Placental pericyte (primary cell): ENCODE data around the gene ZNF777. TPM values are rescaled to one million over a fixed set of nuclear protein-coding genes. Genes with fewer than 3 reads are reported as not detected.

Source experiments
- total RNA-seq: library from RNA; depleted of rRNA; stranded (reverse); fragments of >200 nt; gene quantifications from 2 replicates; pipeline ENCODE4 v1.2.3, GENCODE V29; 2012

Gene ZNF777
- 12.6 and 13.1 TPM in 2 replicates for total RNA-seq

DNA sequence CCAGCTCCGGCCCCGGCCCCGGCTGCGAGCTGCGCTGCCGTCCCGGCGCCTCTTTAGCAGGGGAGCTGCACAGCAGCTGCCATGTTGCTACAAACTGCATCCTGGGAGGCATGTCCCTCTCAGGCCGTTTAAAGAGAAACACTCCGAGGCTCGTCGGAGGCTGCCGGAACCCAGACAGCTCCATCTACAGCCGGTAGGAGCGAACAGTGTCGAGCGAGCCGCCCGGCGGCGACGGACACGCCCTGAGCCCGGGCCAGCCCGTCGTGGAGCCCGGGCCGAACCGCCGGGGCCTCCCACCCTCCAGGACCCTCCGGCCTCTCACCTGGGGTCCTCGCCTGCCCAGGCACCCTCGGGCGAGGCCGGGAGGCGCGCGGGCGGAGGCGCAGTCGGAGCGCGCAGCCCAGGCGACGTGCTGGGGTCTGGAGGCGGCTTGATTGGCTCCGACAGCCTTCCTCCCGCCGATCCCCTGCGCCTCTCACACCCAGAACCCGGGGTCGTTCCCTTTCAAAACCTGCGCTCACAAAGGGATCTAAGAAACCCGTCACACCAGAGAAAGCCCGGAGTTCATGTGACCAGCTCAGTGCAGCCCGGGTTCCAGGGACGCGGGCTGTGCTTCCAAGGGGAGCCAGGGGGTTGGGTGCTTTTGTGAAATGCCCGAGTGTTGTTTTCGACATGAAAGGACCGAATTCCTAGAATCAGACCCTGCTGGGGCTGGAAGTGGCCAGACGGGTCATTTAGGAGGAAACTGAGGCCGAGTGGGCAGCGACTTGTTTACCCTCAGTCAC lies at the start of gene ZNF777:
ZNF777 (minus strand) TSS at position 570 of the 785 bp plus-strand sequence. CDS start 5,040 bp downstream, outside the sequence.

DNA sequence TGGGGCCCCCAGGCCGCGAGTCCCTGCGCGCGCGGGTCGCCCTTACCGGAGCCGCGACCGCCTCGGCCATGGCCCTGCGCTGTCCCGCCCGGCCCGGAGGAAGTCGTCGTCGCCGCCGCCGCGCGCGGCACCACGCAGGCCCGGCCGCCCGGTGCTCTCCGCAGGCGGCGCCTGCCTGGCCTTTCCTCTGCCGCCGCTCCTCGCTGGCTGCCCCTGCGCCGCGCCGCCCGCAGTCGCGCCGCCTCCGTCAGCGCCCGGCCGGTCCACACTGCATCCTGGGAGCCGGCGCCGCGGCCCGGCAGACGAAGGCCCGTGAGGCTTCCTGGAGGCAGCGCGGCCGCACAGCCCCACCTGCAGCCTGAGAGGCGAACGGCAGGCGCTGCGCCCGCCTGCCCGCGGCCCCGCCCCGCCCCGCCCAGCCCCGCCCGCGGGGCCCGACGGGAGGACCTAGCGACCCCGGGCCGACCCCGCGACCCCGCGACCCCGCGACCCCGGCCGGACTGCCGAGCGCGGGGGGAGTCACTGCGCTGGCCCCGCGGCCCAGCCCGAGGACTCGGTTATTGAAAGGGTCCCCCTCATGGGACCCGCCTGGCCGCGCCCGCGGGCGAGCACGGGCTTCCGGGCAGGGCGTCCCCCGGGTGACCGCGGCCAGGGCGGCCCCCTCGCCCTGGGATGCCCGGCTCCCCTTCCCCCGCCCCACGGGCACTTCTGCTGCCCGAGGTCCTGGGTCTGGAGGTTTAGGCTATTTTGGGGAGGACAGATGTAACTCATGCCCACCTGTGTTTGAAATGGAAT lies 36.8 kb upstream of the ZNF777 start, which contains the start of gene ZNF746:
ZNF746 (minus strand) TSS at position 343 of the 795 bp plus-strand sequence; CDS start at position 70, 273 bp downstream.

Other genes with a start within 250 kb of the ZNF777 start
- 7.3 and 7.7 TPM in 2 replicates for gene ZNF212, start 221.4 kb downstream of the ZNF777 start, total RNA-seq
- gene ZNF783, start 198.9 kb downstream of the ZNF777 start, total RNA-seq = 10.1 and 12.6 TPM in 2 replicates
- gene ZNF746, start 36.7 kb upstream of the ZNF777 start, total RNA-seq = 21.9 and 33.6 TPM in 2 replicates